K562 (cell line): ENCODE measurements around the gene ZCCHC8. TPM values are rescaled to one million over a fixed set of nuclear protein-coding genes. Genes with fewer than 3 reads are reported as not detected.

Experiments used
- ATAC-seq: fragments of 200-7000 bp; cut with Tn5 transposase; 3 replicates; pipeline ENCODE4 v1.9.1; 2020; ENCODE audit warnings: moderate library complexity
- BruUV-seq: library from RNA; stranded (reverse); fragments of 400-500 nt; replicated peaks from 2 replicates; lab custom pipeline; 2021; lab: Mats Ljungman, UMichigan
- CTCF ChIA-PET: fragments of 300-600 bp; formaldehyde crosslinking; extraction: SDS; loops from one replicate; lab custom pipeline; 2021; ENCODE audit warnings: low intra/inter-chr PET ratio; lab: Yijun Ruan, JAX
- POLR2A ChIA-PET: fragments of 300-600, 350-650 bp; sonication (Branson Sonifier 250); formaldehyde crosslinking; extraction: SDS; loops from one replicate; lab custom pipeline; 2021; ENCODE audit warnings: antibody characterized with exemption, inconsistent platforms; lab: Yijun Ruan, JAX
- DNase-seq, 4 experiments: peaks; one replicate each; pipeline versions ENCODE4 v3.0.0 to v3.0.0-alpha.2; 2011 to 2018; ENCODE audit warnings: low spot score in 3 of 4, mixed read lengths in 3 of 4; ENCODE audit errors: extremely low read depth in 1 of 4
- FAIRE-seq: peaks from 2 replicates; lab custom pipeline; 2011; peaks lifted over from hg19 to GRCh38; lab: Jason Lieb, UNC
- H2AFZ ChIP-seq: 2 replicates; pipeline ENCODE4 v1.6.0; 2011; ENCODE audit warnings: low read depth, low read length, control low read depth, inconsistent platforms
- H3K27ac ChIP-seq: fragments of 200-600 bp; 3 replicates; pipeline ENCODE4 v1.8.0; 2011; ENCODE audit warnings: low read depth, mild to moderate bottlenecking, control low read depth, inconsistent platforms, low read length, moderate library complexity, mixed read lengths; ENCODE audit errors: extremely low read depth
- H3K27me3 ChIP-seq, 2 experiments: fragments of 300-600 bp in 1 of 2; 2 replicates in 1 of 2; 3 replicates in 1 of 2; pipeline versions ENCODE4 v1.6.0 to v1.8.0; 2011; ENCODE audit warnings: inconsistent platforms in 2 of 2, low read length in 2 of 2, mild to moderate bottlenecking in 1 of 2, mixed read lengths in 1 of 2, moderate library complexity in 1 of 2; ENCODE audit not compliant: control insufficient read depth in 2 of 2, insufficient read depth in 2 of 2
- H3K36me3 ChIP-seq: fragments of 300-600 bp; 3 replicates; pipeline ENCODE4 v1.8.0; 2011; ENCODE audit warnings: mild to moderate bottlenecking, low read length, inconsistent platforms; ENCODE audit not compliant: control insufficient read depth, insufficient read depth
- H3K4me1 ChIP-seq, 2 experiments: fragments of 200-600 bp in 1 of 2; replicated peaks in 1 of 2; 2 replicates in 1 of 2; 3 replicates in 1 of 2; pipeline versions ENCODE4 v1.5.1 to v1.8.0; 2011; ENCODE audit warnings: inconsistent platforms in 2 of 2, low read length in 2 of 2, mild to moderate bottlenecking in 1 of 2, mixed read lengths in 1 of 2, moderate library complexity in 1 of 2; ENCODE audit not compliant: control insufficient read depth in 2 of 2, insufficient read depth in 2 of 2
- H3K4me2 ChIP-seq: 2 replicates; pipeline ENCODE4 v1.6.1; 2011; ENCODE audit warnings: low read length, control low read depth, inconsistent platforms, mixed read lengths; ENCODE audit not compliant: insufficient read depth
- H3K4me3 ChIP-seq: fragments of 200-600 bp; sonication (generic), shearing (Covaris generic); 2 replicates; pipeline ENCODE4 v1.5.1; 2016; ENCODE audit warnings: control low read depth, inconsistent platforms
- H3K79me2 ChIP-seq: fragments of 200-600 bp; 3 replicates; pipeline ENCODE4 v1.8.0; 2011; ENCODE audit warnings: low read length, inconsistent platforms; ENCODE audit not compliant: control insufficient read depth, insufficient read depth
- H3K9ac ChIP-seq, 2 experiments: 2 replicates each; pipeline versions ENCODE4 v1.6.0 to v1.6.1; 2011; ENCODE audit warnings: low read depth in 2 of 2, low read length in 2 of 2, control low read depth in 1 of 2, inconsistent platforms in 1 of 2, mild to moderate bottlenecking in 1 of 2, mixed read lengths in 1 of 2; ENCODE audit not compliant: insufficient read depth in 1 of 2
- H3K9me1 ChIP-seq: one replicate; pipeline ENCODE4 v1.6.0; 2011; ENCODE audit warnings: inconsistent platforms, mild to moderate bottlenecking, low read length, moderate library complexity; ENCODE audit not compliant: control insufficient read depth, insufficient read depth
- H3K9me3 ChIP-seq: replicated peaks from 2 replicates; pipeline ENCODE4 v1.5.1; 2011; ENCODE audit warnings: low read depth, low read length, inconsistent platforms; ENCODE audit not compliant: control insufficient read depth, insufficient read depth
- H4K20me1 ChIP-seq: replicated peaks from 2 replicates; pipeline ENCODE4 v1.6.1; 2011; ENCODE audit warnings: low read length, inconsistent platforms, mixed read lengths; ENCODE audit not compliant: control insufficient read depth, insufficient read depth
- EWSR1 ChIP-seq: fragments of 450-650 bp; IDR thresholded peaks from 2 replicates; pipeline ENCODE4 v1.6.1; 2018; ENCODE audit warnings: borderline replicate concordance, mild to moderate bottlenecking, low read depth, moderate library complexity; ENCODE audit not compliant: partially characterized antibody
- HEY1 ChIP-seq: fragments of 250-450 bp; sonication (Bioruptor Pico); IDR thresholded peaks from 2 replicates; pipeline ENCODE4 v1.5.0; 2020; ENCODE audit warnings: mild to moderate bottlenecking, moderate library complexity, borderline replicate concordance
- HNRNPUL1 ChIP-seq: fragments of 200-400 bp; formaldehyde crosslinking; IDR thresholded peaks from 2 replicates; pipeline ENCODE4 v1.6.1; 2017; ENCODE audit warnings: low read length
- ILF3 ChIP-seq: fragments of 450-650 bp; IDR thresholded peaks from 2 replicates; pipeline ENCODE4 v1.6.1; 2018; ENCODE audit warnings: antibody characterized with exemption, mild to moderate bottlenecking, moderate library complexity, borderline replicate concordance
- MCM3 ChIP-seq: fragments of 450-650 bp; IDR thresholded peaks from 2 replicates; pipeline ENCODE4 v1.6.1; 2016
- MYNN ChIP-seq, 2 experiments: sonication (generic); formaldehyde crosslinking in 1 of 2; IDR thresholded peaks; 2 replicates each; pipeline versions ENCODE4 v1.5.0 to v1.6.1; 2016 to 2020; ENCODE audit warnings: antibody characterized with exemption in 1 of 2, missing genetic modification reagents in 1 of 2
- NFATC3 ChIP-seq: fragments of 450-650 bp; IDR thresholded peaks from 2 replicates; pipeline ENCODE4 v1.6.1; 2017; ENCODE audit warnings: mild to moderate bottlenecking
- NR2C2 ChIP-seq, 2 experiments: fragments of 200-800 bp in 1 of 2; sonication (Bioruptor generic) in 1 of 2; sonication (generic) in 1 of 2; formaldehyde crosslinking in 1 of 2; IDR thresholded peaks; 2 replicates each; pipeline versions ENCODE4 v1.6.1 to v1.8.0; 2016 to 2022; ENCODE audit warnings: mild to moderate bottlenecking in 1 of 2, missing compliant biosample characterization in 1 of 2, missing genetic modification characterization in 1 of 2, missing genetic modification reagents in 1 of 2
- POLR2B ChIP-seq: fragments of 450-650 bp; IDR thresholded peaks from 2 replicates; pipeline ENCODE4 v1.6.1; 2018; ENCODE audit warnings: low read depth; ENCODE audit not compliant: partially characterized antibody
- RBM15 ChIP-seq: fragments of 200-400 bp; formaldehyde crosslinking; IDR thresholded peaks from 2 replicates; pipeline ENCODE4 v1.6.1; 2018; ENCODE audit warnings: mild to moderate bottlenecking, low read length, moderate library complexity; ENCODE audit not compliant: insufficient read depth
- SP2 ChIP-seq: IDR thresholded peaks from 2 replicates; pipeline ENCODE4 v1.6.1; 2011; ENCODE audit warnings: mild to moderate bottlenecking, low read depth, low read length, moderate library complexity; ENCODE audit not compliant: poor library complexity, severe bottlenecking; ENCODE audit errors: extremely low read depth
- TOE1 ChIP-seq, 2 experiments: fragments of 450-650 bp in 1 of 2; sonication (generic) in 1 of 2; formaldehyde crosslinking in 1 of 2; IDR thresholded peaks; 2 replicates each; pipeline versions ENCODE4 v1.7.1 to v1.8.0; 2016 to 2022; ENCODE audit warnings: borderline replicate concordance in 2 of 2, mild to moderate bottlenecking in 2 of 2, antibody characterized with exemption in 1 of 2, inconsistent platforms in 1 of 2, low read depth in 1 of 2, missing genetic modification reagents in 1 of 2, moderate library complexity in 1 of 2
- ZBTB17 ChIP-seq: fragments of 450-650 bp; formaldehyde crosslinking; IDR thresholded peaks from 2 replicates; pipeline ENCODE4 v1.4.0; 2020; ENCODE audit warnings: mild to moderate bottlenecking
- ZKSCAN1 ChIP-seq: fragments of 150-350 bp; IDR thresholded peaks from 2 replicates; pipeline ENCODE4 v1.6.1; 2016; ENCODE audit warnings: low read depth, low read length
- ZNF24 ChIP-seq: fragments of 450-650 bp; IDR thresholded peaks from 2 replicates; pipeline ENCODE4 v1.6.1; 2016
- ZNF384 ChIP-seq: IDR thresholded peaks from 2 replicates; pipeline ENCODE4 v1.6.1; 2012; ENCODE audit warnings: low read depth, low read length, improper control_type of control experiment
- ZNF551 ChIP-seq: fragments of 250-450 bp; sonication (Bioruptor Pico); IDR thresholded peaks from 2 replicates; pipeline ENCODE4 v1.5.0; 2021; ENCODE audit warnings: mild to moderate bottlenecking, moderate library complexity
- WGBS: fragments of 100-300 bp; shearing (Covaris generic); methylation state at CpG from one replicate; pipeline ENCODE4 v1.1.6; 2016; ENCODE audit warnings: low coverage, mixed read lengths; ENCODE audit not compliant: insufficient coverage; ENCODE audit errors: missing lambda C conversion rate; 5-methylcytosine and 5-hydroxymethylcytosine counted together
- in situ Hi-C: fragments of 300-500 bp; cut with MboI; formaldehyde crosslinking; loops from 4 replicates; pipeline ENCODE4 v1.15.0; 2018; ENCODE audit warnings: inconsistent platforms, mixed read lengths
- intact Hi-C: fragments of 100-400 bp; cut with micrococcal nuclease; formaldehyde crosslinking; loops from 2 replicates; pipeline ENCODE4 v1.14.2; 2022
- polyA plus RNA-seq, 8 experiments: library from polyadenylated mRNA; depleted of rRNA in 4 of 8; stranded (reverse) in 5 of 8; unstranded in 3 of 8; fragments of >200 nt; fragmentation: Nextera tagmentation in 2 of 8; fragmentation: Illumina TruSeq in 1 of 8; extraction: Ambion mirVana in 2 of 8; extraction: Trizol in 1 of 8; gene quantifications; 2 replicates each; pipeline versions ENCODE4 v1.2.1 to v1.2.3, GENCODE V29; 2011 to 2014; ENCODE audit warnings: inconsistent platforms in 1 of 8, missing spikeins in 1 of 8
- total RNA-seq, 7 experiments: library from RNA; depleted of rRNA in 6 of 7; stranded (reverse); fragments of >200 nt in 6 of 7; fragmentation: Illumina TruSeq in 2 of 7; extraction: Trizol in 2 of 7; gene quantifications; 2 replicates each; pipeline versions ENCODE4 v1.2.1 to v1.2.3, GENCODE V29; 2011 to 2021; ENCODE audit warnings: low replicate concordance in 1 of 7
- TF ChIP-seq, protein P1 (sequence below): fragments of 450-650 bp; IDR thresholded peaks from 2 replicates; pipeline ENCODE4 v1.6.1; 2016
- TF ChIP-seq, protein P2 (sequence below), 3 experiments: fragments of 200-800 bp in 1 of 3; sonication (Bioruptor generic) in 1 of 3; sonication (generic) in 1 of 3; formaldehyde crosslinking in 1 of 3; IDR thresholded peaks; 2 replicates each; pipeline versions ENCODE4 v1.6.1 to v1.8.0; 2016 to 2022; ENCODE audit warnings: mild to moderate bottlenecking in 2 of 3, missing compliant biosample characterization in 2 of 3, missing genetic modification characterization in 2 of 3, missing genetic modification reagents in 1 of 3

ZCCHC8 gene
- total and polyA plus RNA-seq, 9 of the 15 experiments (the other 6 are each of a cell fraction or from before 2014, with no cell fraction given), result 14.8 to 50.9 (median 34.1) TPM

DNA sequence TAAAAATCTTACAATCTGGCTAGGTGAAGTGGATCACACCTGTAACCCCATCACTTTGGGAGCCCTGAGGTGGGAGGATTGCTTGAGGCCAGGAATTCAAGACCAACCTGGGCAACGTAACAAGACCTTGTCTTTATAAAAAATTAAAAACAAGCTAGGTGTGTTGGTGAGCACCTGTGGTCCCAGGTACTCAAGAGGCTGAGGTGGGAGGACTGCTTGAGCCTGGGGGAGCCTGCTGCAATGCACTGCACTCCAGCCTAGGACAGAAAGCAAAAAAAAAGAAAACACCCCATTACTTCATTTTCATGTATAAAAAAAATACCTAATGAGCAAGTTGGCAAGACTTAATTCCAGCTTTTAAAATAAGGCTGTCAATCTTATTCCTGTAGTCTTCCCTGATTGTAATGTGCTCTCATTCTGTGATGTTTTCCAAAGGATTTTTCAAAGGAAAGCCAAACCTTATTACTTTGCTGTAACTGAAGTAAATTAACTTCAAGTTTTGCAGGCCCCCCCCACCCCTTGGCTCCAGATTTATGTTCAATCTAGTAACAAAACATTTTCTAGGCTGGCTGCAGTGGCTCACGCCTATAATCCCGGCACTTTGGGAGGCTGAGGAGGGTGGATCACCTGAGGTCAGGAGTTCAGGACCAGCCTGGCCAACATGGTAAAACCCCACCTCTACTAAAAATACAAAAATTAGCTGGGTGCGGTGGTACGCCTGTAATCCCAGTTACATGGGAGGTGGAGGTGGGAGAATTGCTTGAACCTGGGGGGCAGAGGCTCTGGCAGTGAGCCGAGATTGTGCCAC lies 3.3 kb upstream of the ZCCHC8 start:
- FAIRE-seq, result no peak
- DNase-seq, result no peak
- TF ChIP-seq MCM3, result no peak
- TF ChIP-seq, protein P1, sequence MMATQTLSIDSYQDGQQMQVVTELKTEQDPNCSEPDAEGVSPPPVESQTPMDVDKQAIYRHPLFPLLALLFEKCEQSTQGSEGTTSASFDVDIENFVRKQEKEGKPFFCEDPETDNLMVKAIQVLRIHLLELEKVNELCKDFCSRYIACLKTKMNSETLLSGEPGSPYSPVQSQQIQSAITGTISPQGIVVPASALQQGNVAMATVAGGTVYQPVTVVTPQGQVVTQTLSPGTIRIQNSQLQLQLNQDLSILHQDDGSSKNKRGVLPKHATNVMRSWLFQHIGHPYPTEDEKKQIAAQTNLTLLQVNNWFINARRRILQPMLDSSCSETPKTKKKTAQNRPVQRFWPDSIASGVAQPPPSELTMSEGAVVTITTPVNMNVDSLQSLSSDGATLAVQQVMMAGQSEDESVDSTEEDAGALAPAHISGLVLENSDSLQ, result peak; percentile 69
- TF ChIP-seq TOE1 (IDR thresholded peaks at IDR 0.05; ENCODE audit: borderline replicate concordance), result peak; percentile 34; the same call in 1 of the 2 replicates
- TF ChIP-seq TOE1 (CRISPR knock-in tag; IDR thresholded peaks at IDR 0.05; ENCODE audit: borderline replicate concordance, low read depth), result no peak
- no peak for TF ChIP-seq HNRNPUL1
- TF ChIP-seq ZBTB17 (CRISPR knock-in tag), result no peak
- TF ChIP-seq HEY1 (CRISPR knock-in tag), result no peak
- TF ChIP-seq NR2C2 (CRISPR knock-in tag; IDR thresholded peaks at IDR 0.05), result no peak
- TF ChIP-seq NR2C2 (tag; IDR thresholded peaks at IDR 0.05), result no peak
- TF ChIP-seq RBM15, result no peak
- no peak for TF ChIP-seq MYNN (IDR thresholded peaks at IDR 0.05)
- TF ChIP-seq MYNN (CRISPR knock-in tag; IDR thresholded peaks at IDR 0.05), result no peak
- no peak for TF ChIP-seq NFATC3
- peak; percentile 59 for TF ChIP-seq POLR2B
- TF ChIP-seq ZNF24, result no peak
- 0 out of 2 replicates have a peak, but pooled peaks have one; percentile 31 for TF ChIP-seq ILF3
- no peak for TF ChIP-seq SP2
- no peak for TF ChIP-seq EWSR1
- TF ChIP-seq, protein P2, sequence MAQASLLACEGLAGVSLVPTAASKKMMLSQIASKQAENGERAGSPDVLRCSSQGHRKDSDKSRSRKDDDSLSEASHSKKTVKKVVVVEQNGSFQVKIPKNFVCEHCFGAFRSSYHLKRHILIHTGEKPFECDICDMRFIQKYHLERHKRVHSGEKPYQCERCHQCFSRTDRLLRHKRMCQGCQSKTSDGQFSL (CRISPR knock-in tag; IDR thresholded peaks at IDR 0.05), result 0 out of 2 replicates have a peak, but pooled peaks have one; percentile 25
- TF ChIP-seq, protein P2 (tag; IDR thresholded peaks at IDR 0.05), result peak in 1 of 2 experiments; percentile 30; a peak in 1 of 4 replicates
- no peak for TF ChIP-seq ZKSCAN1
- no peak for TF ChIP-seq ZNF384
- peak; percentile 65; the same call in 1 of the 2 replicates for TF ChIP-seq ZNF551 (CRISPR knock-in tag)

More for the DNA sequence above, 3.3 kb upstream of the ZCCHC8 start:
- no peak overlapping the region for H3K4me2 ChIP-seq
- ATAC-seq, result no peak
- in situ Hi-C loops, result no loop called here
- ChIA-PET CTCF (no interaction called here), POLR2A (interaction anchor here (0.6 to 8.1 kb wide), 11 partner anchors 7 to 306 kb away, joined by 3 to 96 read pairs (median 4); partner anchors contain the start of genes KNTC1 and RSRC2)
- intact Hi-C loops, result no loop called here
- 82% methylated on average over 6 of the region's 6 CpGs for WGBS
- peaks cover 59% of the 10 kb centered on the region for H3K36me3 ChIP-seq
- H3K9ac ChIP-seq, result no peak overlapping the region
- no peaks in the 10 kb centered on the region for H3K27me3 ChIP-seq
- H2AFZ ChIP-seq, result no peak overlapping the region
- no peaks in the 10 kb centered on the region for H4K20me1 ChIP-seq
- H3K79me2 ChIP-seq, result peaks cover 17% of the 10 kb centered on the region
- BruUV-seq, result no TSS peak
- no peaks in the 10 kb centered on the region for H3K9me1 ChIP-seq
- no peaks in the 10 kb centered on the region for H3K9me3 ChIP-seq
- no peak overlapping the region for H3K4me3 ChIP-seq
- H3K27ac ChIP-seq, result no peak overlapping the region
- peaks cover 4 to 6% of the 10 kb centered on the region in 2 experiments; a peak in 3 of 5 replicates for H3K4me1 ChIP-seq
